GM19025 (cell line): ENCODE results near the gene ELOVL5.
A peak's percentile ranks its signal among the peaks of the same experiment; 100 is the strongest.
"Not testable (repeated sequence)": the region's sequence is repeated elsewhere in the genome, so short reads cannot be mapped to it uniquely, and the experiment has no call there.

ENCODE experiments used
- ATAC-seq: cut with Tn5 transposase; IDR thresholded peaks from one replicate; pipeline ENCODE4 v1.9.1; 2021; ENCODE audit warnings: mild to moderate bottlenecking, low read depth, moderate library complexity; ENCODE audit not compliant: unreplicated experiment

The ELOVL5 gene

DNA sequence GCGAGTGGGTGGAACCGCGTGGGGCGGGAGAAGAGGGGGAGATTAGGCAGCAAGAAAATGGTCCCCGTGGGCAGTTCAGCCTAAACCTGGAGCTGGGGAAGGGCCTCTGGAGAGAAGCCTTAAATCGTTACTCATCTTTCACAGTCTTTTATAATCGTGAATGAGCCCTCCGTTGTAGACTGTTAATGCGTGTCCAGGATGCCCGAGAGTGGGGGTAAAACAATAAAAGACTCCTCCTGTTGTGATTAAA lies 11.0 kb upstream of the ELOVL5 start:
- no peak for ATAC-seq

DNA sequence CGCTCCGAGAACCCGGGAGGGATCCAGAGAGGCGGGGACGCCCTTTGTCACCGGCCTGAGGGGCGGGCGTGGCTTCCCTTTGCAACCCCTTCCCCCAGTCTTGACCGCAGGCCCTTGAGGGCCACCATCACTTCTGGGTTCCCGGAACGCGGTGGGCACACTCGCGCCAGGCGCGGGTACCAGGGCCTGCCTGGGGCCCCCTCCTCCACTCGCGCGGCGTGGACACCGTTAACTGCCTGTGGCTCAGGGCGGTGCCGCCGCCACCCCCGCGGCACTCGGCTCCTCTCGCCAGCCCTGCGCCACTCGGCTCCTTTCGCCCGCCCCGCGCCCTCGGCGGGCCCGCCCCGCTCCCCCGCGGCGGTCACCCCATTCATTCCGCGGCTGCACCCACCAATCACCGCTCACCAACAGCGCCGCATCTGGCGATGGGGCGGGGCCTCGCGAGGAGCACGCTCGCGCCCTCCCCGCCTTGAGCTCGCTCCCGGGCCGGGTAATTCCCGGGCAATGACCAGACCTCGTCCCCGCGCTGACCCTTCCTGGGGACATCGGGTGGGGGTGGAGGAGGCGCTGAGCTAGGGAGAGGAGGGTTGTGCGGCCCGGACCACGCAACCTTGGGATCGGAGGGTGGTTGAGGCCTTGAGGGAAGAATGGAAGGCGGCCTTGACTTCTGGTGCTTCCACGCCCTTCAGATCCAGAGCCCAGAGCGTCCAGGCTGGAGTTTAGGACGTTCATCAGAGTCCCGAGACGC lies 10.5 kb upstream of the ELOVL5 start:
- peak; percentile 96 for ATAC-seq

- no peak for ATAC-seq
These were observed 9.8 kb upstream of the ELOVL5 start for GRCh38 chr6:53358440-53359094.

- no peak for ATAC-seq
These were observed 9.0 kb upstream of the ELOVL5 start for GRCh38 chr6:53357576-53358360.

DNA sequence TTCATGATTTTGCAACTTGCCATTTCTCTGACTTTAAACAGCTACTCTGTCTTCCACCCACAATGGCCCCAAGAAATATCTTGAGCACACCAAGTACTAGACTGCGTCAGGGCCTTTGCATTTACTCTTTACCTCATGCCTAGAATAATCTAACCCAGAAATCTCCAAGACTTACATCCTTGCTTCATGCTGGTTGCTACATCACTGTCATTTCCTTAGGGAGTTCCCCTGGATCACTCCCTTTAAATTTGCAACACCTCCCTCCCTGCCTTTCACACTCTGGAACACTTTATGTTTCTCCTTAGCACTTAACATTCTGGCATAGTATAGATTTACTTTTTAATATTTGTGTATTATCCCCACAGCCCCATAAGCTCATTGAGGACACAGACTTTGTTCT lies 4.9 kb upstream of the ELOVL5 start:
- ATAC-seq: no peak

DNA sequence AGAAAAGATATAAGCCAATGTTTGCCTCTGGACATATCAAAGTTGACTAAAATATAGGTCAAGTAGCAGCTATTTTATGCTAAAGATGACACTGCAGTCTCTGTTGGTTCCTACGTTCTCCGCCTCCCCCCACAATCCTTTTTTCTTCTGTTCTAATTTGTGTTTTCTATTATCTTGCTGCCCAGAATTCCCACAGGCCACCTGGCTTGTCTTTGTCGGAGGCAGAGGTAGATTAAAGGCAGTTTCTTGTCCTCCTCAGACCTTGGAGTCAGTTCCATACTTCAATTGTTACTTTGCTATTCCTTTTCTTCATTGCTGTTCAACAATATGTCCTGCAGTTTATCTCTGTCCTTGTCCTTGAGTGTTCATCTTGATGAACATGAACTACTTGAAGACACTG lies 3.6 kb upstream of the ELOVL5 start:
- no peak for ATAC-seq

DNA sequence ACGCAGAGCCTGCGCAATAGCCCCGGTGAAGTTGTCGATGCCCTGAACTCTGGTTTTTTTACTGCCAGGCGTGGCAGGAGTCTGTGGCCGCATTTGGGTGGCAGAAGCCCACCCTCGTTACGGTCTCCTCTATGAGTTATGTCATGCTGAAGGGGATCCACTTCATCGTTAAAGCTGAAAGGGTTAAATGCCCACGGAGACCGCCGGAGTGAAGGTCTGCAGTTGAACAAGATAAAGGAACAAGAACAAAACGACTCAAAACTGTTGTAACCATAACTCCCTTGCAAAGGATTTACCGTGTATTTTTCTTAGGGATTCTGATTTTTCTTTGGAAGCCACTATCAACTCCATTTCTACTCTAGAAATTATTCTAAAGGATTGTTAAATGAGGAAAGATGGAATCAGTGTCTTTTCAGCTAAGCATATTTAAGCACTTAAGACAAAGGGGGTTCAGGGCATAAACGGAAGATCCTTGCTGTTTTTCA lies 501 bp upstream of the ELOVL5 start:
- ATAC-seq: no peak

GRCh38 chr6:53347921-53348370 lies 804 bp downstream of the ELOVL5 start:
- peak; percentile 15 for ATAC-seq

DNA sequence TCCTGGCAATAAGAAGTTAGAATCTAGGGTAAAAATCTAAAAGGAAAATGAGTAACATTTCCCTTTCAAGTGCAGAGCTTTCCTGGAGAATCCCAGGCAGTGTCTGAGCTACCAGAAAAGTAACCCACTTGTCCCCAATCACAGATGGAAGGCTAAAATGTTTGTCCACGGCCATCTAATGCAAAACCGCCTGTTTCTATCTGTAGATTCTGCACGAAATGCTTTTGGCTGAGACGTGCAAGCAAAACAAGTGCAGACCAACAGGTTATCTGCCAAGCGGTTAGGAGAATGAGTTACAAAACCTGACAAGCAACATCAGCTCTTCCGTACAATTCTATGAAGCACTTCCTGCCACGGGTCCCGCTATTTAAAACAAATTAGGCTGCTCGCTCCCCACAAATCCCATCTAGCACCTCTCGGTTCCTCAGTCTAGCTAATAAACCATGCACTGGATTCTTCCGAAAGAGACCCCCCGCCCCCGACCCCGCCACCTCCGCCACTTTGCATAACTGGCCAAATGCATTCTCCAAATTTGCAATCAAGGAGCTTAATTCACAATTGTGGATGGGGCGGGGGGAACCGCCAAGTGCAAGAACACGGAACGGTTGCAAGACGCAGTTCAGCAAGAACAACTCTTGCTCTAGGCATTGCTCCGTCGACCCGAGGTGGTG lies 1.4 kb downstream of the ELOVL5 start:
- no peak for ATAC-seq

DNA sequence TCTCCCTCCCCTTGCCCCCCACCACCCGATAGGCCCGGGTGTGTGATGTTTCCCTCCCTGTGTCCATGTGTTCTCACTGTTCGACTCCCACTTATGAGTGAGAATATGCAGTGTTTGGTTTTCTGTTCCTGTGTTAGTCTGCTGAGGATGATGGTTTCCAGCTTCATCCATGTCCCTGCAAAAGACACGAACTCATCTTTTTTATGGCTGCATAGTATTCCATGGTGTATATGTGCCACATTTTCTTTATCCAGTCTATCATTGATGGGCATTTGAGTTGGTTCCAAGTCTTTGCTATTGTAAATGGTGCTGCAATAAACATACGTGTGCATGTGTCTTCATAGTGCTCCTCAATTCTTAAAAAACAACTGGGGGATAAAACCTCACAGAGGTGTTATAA lies 2.7 kb downstream of the ELOVL5 start:
- ATAC-seq: not testable (repeated sequence)

GRCh38 chr6:53344969-53345368 lies 3.8 kb downstream of the ELOVL5 start:
- ATAC-seq: no peak

DNA sequence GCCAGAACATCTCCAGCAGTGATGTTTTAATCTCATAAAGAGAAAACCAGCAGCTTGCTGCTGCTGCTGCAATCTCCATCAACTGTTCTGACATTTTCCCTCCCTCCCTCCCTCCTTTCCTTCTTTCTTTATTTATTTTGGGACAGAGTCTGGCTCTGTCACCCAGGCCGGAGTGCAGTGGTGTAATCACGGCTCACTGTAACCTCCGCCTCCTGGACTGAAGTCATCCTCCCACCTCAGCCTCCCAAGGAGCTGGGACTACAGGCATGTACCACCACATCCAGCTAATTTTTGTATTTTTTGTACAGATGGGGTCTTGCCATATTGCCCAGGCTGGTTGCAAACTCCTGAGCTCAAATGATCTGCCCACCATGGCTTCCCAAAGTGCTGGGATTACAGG lies 5.7 kb downstream of the ELOVL5 start:
- no peak for ATAC-seq

DNA sequence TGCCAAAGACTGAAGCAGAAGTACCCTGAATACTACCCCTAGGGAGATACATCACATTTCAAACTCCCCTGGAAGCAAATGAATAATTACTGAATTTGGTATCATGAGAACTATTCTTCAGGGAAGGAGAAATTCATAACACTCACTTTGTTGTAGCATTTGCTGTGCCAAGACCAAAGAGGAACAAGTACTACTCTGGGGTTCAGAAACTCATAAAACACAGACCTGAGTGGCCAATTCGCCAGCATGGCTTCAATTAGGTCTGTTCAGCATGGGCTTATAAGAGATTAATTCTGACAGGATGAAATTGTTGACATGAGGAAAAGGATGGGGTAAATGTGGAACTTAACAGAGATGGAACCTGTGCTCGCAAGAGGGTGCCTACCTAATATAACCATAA lies 6.5 kb downstream of the ELOVL5 start:
- ATAC-seq: no peak

GRCh38 chr6:53340536-53340935 lies 8.2 kb downstream of the ELOVL5 start:
- no peak for ATAC-seq

DNA sequence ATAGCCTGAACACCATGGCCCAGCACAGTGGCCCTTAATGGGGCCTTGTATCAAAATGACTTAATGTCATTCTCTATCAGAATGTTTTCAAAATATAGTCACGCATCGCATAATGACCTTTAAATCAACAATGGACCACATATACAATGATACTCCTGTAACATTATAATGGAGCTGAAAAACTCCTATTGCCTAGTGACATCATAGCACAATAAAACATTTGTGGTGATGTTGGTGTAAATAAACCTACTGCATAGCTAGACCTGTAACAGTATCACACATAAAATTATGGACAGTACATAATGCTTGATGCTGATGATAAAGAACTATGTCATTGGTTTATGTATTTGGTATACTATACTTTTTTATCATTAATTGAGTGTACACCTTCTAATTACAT lies 9.3 kb downstream of the ELOVL5 start:
- no peak for ATAC-seq

- ATAC-seq: no peak
These were observed 10.4 kb downstream of the ELOVL5 start for GRCh38 chr6:53338304-53338703.

DNA sequence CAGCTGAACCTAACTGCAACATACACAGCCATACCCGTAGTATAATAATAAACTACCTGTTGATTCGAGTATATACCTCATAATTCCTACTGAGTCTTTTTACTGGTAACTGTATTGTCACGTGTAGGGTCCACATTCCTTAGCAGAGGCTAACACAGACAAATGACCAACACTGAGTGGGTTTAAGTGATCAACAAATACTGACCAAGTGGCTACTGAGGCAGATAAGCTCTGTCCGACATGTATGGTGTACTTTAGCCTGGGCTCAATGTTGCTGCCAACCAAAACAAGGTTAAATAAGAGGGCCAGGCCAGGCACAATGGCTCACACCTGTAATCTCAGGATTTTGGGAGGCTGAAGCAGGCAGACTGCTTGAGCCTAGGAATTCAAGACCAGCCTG lies 12.7 kb downstream of the ELOVL5 start:
- ATAC-seq: no peak

GRCh38 chr6:53335224-53335994 lies 13.3 kb downstream of the ELOVL5 start:
- ATAC-seq: peak; percentile 81

DNA sequence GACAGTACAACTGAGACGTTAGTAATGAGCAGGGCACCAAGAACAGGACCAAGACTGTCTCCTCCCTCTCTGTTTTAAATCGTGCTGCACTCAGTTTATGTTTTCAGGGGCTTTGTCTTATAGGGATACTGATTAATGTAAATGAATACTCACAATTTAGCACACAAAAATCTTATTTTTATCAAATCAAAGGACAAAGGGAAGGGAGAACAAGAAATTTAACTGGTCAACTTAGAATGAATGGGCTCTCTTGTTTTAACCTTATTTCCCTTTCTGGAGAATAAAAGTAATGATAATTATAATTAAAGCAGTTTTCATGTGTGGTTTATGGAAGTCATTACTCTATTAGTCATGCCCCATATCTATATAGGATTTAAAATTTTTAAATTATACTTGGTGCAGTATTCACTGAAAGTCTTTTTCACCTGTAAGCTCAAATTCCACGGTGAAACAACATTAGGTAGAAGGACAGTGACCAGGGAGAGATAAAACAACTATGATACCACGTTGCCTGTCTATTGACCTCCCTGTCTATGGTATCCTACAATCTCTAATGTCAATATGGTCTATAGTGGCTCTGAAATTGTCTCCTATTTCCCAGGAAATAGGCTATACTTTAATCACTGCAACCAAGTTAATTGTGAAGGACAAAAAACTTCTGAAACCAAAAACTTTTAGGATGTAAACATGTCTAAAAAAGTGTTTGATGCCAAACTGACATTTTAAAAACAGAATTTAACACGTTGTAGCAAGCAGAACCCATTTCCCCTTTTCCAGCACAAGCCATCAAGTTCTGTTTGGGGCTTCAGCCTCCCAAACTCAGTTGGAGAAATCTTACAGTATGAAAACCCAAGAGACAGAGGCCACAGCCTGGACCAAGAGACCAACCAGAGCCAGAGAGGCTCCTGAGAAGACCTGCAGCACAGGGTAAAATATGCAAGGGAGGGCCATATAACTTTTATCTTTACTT lies 15.0 kb downstream of the ELOVL5 start:
- no peak for ATAC-seq
